NCI-H2171 treated with DMSO at 0.1 percent for 48 hours (cell line): ENCODE measurements around the gene TRIM15.
A peak's percentile ranks its signal among the peaks of the same experiment; 100 is the strongest.
"Not testable (repeated sequence)": the region's sequence is repeated elsewhere in the genome, so short reads cannot be mapped to it uniquely, and the experiment has no call there.

Experiments
- DNase-seq: peaks from one replicate; lab custom pipeline; 2025; lab: John Stamatoyannopoulos, UW

TRIM15 gene

DNA sequence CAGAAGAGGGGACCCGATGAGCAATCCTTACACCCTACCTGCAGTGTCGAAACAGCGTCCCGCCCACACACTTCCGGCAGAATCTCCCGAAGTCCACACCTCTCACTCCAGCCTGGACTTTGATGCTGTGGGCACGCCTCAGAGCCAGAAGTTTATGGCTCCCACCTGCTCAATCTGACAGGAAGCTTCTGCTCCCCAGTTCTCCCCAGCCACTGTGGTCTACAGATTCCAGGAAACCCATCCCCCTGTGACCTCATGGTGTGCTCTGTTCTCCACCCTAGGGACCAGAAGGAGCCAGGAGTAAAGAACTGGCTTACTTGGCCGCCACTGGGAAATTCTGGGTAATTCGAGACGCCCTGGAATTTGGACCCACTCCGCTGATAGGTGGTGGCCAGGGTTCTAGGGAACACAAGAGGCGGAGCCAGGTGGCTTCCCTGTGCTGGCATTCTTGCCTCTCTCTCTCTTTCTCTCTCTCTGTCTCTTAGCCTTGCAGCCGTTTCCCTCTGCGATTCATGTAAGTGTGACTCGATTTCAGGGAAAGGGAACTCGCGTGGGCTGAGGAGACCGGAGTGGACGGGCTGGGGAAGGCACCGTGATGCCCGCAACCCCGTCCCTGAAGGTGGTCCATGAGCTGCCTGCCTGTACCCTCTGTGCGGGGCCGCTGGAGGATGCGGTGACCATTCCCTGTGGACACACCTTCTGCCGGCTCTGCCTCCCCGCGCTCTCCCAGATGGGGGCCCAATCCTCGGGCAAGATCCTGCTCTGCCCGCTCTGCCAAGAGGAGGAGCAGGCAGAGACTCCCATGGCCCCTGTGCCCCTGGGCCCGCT is at the start of gene TRIM15:
Gene TRIM15, plus strand, starts transcription at position 457 of the 828 bp plus-strand sequence. Its CDS starts 139 bp downstream, at position 596.
- DNase-seq, result no peak

DNA sequence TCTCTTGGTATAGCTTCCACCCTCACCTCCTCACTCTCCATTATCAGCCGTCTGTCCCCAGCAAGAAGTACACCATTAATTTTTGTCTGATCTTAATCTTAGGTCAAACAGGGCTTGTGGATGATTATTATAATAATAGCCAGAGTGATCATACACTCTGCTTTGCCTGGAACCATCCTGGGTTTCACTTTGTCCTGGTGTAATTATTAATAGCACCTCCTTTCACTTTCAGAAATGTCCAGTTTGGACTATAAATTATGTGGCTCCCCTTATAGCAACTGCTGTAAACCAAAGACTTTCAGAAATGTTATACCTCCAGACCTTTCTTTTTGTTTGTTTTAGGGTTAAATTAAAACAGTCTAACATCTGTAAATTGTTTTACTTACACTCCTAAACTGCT is 49.5 kb upstream of the TRIM15 start:
- no peak for DNase-seq

DNA sequence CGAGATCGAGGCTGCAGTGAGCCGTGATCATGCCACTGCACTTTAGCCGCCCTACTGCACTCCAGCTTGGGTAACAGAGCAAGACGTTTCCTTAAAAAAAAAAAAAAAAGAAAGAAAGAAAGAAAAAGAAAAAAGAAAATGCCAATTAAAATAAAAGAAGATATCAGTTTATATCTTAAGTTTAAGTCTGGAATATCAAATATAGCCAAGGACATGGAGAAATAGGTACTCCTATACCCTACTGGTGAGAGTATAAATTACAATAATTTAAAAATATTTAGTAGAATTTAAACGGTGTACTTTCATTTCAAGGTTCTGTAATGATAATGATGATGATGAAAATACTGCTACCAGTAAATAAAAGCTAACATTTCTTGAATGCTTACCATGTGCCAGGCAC is 46.6 kb upstream of the TRIM15 start:
- no peak for DNase-seq

DNA sequence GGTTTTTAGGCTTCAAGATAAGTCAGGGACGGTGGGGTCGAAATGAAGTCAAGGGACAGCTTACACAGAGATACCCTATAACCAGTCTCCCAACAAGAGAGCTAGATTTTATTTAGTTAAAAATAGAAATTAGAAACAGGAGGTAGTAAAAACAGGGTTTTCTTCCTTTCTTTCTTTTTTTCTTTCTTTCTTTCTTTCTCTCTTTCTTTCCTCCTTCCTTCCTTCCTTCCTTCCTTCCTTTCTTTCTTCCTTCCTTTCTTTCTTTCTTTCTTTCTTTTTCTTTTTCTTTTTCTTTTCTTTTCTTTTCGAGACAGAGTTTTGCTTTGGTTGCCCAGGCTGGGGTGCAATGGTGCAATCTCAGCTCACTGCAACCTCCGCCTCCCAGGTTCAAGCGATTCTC is 44.7 kb upstream of the TRIM15 start:
- DNase-seq, result not testable (repeated sequence)

DNA sequence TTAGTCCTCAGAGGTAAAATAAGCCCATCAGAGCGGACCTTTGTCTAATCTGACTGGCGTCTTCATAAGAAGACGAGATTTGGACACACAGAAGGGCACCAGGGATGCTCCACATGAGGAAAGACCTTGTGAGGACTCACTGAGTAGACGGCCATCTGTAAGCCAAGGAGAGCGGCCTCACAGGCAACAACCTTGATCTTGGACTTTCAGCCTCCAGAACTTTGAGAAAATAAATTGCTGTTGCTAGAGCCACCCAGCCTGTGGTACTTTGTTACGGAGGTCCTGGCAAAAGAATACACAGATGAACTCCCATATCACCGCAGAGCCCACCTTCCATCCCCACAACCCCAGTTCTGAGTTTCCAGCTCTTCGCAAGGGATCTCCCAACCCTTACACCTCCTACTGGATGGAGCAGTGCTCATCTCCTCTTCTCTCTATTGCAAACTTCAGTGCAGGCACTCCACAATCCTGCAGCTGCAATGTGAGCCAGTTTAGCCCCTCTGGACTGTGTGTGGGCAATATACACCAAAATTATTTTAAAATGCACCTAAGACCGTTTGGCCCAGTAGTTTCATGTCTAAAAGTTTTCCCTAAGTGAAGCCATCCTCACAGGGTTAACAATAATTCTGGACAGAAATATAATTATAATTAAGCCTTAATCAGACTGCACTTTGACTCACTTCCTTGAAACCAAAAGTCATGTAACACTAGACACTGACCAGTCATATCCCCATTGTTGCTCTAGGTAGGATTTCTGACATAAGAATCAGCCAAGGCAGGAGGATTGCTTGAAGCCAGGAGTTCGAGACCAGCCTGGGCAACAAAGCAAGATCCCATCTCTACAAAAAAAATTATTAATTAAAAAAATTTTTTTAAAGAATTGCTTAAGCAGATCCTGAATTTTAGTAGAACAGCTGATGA is 41.6 kb upstream of the TRIM15 start:
- DNase-seq, result no peak

DNA sequence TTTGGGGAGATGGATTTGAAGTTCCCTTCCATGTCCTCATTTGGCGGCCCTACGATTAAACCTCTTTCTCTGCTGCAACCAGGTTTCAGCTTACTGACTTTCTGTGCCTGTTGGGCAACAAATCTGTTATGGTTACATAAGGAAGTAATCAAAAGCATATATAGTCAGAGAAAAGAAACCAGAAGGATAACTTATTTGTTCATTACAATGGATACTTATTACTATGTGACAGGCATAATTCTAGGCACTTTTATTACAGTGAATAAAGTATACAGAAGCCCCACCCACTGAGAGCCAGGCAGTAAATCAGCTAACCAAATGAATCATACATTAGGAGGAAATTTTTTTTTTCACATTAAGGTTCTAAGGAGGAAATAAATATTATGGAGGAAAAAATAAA is 40.8 kb upstream of the TRIM15 start:
- DNase-seq, result no peak

DNA sequence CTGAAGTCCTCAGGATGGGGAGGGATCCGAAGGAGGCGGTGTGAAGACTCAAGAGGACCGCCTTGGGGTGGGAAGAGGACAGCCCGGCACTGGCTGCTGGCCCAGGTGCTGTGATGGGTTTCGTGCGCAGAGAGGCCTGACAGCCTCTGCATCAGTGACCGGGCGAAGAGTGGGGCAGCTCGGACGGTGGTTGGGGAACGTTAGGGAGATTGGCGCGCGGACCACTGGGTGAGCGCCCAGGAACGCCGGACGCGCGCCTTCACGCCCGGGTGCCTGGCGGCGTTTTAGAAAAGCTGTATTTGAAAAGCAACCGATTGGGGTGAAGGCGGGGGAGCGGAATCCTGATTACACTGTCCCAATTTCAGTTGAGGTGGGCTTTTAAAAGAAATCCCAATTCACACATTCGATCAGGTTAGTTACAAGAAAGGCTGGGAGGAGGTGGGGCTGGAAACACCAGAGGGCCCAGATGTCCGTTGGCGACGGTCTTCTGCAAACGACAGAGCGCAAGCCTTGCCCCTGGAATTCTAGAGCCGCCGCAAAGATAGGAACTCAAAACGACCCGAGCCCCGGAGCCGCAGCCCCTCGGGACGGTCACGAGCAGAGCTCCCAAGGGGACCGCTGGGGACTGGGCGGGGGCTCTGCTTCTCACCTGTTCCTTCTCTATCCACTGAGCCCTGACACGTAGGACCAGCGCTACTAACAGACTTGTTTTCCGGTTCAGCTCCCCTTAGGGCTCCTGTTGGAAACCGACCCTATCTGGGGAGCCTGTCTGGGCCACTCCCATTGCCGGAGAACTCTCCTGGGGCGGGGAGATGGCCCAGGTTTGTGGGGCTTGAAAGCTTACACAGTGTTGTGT is 35.9 kb upstream of the TRIM15 start:
- DNase-seq, result no peak

DNA sequence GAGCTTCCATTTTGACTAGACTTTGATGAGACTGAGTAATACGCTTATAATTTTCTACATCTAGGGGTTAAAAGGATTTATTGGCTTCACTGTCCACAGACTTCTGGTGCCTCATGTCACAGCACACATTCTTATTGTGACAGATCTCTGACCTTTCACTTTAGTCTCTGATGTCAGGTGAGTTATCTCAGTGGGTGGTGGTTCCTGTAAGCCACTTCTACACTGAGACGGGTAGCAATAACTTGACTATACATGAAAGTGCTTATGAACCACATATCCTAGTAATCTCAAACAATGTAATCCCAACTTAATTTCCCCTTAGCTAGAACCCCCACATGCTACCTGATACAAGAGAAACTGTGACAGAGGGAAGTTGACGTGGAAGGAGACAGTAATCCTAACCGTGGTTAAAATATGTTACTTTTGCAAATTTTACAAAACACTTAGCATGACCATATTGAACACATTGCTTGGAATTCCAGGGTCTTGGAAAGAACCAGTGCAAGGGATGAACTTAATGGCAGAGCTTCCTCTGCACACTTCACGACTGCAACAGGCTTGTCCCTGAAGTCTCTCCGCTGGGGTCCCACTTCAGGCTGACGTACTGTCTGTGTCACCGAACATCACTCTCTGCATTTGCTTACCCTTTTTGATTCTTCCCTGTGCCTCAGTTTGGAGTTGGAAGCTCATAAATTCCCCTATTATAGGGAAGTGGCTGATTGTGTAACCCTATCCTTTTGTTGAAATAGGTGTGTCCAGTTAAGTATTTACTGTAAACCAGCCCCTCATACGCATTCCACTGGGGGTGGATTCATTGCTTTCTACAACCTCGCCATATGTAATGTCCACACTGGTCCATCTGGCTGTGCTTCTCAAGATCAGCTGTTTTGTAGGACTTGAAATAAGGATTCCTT is 33.8 kb upstream of the TRIM15 start:
- DNase-seq, result no peak

DNA sequence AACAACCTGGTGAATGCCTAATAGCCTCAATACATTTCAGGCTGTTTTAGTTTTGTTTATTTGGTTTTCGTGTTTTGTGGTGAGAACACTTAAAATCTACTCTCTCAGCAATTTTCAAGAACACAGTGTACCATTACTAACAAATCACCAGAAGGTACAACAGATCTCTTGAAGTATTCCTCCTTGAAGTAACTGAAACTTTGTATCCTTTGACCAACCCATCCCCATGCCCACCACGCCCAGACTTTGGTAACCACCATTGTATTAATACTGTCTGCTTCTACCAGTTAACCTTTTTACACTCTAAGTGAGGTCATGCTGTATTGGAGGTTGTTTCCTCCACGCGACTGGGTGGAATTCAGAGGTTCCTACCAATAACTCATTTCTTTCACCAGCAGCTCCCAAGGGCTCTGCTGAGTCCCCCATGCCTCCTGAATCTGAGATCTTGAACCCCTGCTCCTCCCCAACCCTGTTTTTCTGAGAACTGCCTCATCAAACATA is 33.1 kb upstream of the TRIM15 start:
- DNase-seq, result no peak

DNA sequence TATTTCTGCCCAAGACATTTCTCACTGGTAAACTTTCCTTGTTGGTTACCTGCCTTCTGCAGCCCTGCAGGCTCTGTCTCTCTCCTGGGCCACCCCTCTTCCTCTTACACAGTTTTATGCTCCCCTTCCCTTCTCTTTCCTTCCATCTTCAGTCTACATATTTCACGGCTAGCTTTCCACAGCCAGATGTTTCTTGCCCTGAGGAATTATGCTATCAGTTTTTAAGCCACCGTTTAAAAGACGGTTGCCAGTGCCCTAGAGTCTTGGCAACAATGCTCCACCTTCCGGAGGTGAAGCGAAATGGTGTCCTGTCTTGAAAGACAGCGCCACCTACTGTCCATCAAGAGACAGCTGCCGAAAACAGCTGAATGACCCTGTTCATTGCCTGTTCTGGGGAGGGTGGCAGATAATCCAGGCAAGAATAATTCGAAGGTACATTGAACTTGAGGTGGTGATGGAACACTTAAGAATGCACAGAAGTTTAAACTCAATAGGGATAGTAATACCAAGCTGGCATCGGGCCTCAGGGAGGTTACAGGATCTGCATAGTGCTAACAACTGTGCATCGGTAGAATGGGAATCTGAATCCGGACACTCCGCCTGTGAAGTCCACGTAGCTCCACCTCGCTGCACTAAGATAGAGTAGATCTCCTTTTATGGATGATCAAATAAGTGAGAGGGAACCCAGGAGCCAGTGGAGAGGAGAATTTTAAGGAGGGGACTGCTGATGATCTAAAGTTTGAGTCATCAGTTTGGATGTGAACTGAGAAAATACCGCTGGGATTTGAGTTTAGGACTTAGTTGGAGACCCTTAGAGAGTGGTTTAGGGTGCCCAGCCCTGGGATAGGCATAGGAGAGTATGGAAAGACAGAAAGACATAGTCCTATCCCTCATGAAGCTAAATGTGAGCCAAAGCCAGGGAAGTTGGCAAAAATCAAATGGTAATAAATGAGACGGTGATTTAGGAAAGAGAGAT is 32.2 kb upstream of the TRIM15 start:
- peak; percentile 76 for DNase-seq

DNA sequence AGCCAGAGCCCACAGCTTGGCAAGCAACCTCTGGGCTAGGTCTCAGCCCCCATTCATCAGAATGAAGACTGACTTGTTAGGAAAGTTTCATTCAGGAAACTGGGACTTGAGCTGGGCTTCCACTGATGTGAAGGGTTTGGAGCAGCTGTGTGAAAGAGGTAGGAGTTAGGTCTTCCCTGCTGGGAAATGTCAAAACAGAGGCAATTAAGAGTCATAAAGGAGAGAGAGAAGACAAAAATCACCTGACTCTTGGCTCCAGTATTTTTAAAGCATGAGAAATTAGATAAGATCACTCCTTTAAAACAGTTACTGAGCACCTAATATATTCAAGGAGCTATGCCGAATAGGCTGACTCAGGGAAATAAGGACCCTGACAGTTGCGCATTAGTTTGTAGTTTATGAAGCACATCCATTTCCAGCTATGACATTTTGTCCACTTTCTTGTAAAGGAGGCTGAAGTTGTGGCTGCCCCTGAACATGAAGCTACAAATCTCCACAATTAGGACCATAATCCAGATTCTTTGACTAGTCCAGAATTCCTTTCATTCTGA is 31.3 kb upstream of the TRIM15 start:
- DNase-seq, result no peak

DNA sequence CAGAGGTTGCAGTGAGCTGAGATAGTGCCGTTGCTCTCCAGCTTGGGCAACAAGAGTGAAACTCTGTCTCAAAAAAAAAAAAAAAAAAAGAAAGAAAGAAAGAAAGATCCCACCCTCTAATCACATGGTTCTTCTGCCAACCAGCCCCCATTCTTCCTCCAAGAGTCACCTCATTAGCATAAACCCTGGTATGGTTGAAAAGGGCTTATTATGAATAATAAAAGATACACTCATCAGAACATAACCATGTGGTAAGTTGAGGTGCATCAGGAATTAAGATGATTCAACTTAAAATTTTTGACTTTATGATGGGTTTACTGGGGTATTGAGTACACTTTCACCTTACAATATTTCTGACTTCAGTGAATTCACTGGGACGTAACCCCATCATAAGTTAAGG is 28.2 kb upstream of the TRIM15 start:
- no peak for DNase-seq

DNA sequence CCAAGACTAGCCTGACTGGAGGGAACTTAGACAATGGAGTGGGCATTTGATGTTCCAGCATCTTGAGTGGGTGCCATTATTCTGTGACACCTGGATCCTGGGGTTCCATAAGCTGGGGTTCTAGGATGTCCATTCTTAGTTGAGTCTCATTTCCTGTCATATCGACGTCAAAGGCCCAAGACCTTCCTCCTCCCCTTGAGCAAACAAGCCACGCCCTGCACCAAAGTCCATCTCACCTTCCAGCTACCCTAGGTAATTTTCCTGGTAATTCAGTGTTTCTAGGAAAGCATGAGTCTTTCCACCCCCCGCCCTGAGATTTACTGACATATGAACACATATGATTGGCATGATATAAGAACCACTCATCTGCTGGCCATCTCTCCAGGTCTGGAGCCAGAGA is 27.6 kb upstream of the TRIM15 start, which contains the start of gene TRIM40:
Gene TRIM40, plus strand, starts transcription at position 384 of the 400 bp plus-strand sequence. CDS start 897 bp downstream, outside the sequence.
- DNase-seq, result no peak

DNA sequence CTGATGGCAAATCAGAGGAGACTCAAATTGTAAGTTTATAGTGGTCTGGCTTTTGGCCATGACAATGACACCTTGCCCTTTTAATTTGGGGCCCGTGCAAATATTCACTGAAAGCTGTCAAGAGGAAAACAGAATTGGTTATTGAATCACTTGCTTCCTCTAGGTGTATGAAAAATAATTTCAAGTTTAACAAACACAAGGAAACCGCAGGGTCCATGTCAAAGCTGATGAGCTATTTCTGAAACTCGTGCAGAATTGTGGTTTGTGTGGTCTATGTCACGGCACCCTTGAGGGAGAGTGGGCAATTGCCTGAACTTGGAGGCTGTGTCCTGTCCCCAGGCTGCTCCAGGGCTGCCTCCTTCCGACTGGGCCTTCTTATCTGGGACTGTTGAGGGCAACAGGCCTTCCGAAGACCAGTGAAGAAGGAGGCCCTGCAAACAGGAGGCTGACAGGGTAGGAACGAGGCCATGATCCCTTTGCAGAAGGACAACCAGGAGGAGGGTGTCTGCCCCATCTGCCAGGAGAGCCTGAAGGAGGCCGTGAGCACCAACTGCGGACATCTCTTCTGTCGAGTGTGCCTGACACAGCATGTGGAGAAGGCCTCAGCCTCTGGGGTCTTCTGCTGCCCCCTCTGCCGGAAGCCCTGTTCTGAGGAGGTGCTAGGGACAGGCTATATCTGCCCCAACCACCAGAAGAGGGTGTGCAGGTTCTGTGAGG is 26.6 kb upstream of the TRIM15 start:
- DNase-seq, result no peak

DNA sequence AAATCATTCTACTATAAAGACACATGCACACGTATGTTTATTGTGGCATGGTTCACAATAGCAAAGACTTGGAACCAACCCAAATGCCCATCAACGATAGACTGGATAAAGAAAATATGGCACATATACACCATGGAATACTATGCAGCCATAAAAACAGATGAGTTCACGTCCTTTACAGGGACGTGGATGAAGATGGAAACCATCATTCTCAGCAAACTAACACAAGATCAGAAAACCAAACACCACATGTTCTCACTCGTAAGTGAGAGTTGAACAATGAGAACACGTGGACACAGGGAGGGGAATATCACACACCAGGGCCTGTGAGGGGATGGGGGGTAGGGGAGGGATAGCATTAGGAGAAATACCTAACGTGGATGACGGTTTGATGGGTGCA is 23.1 kb upstream of the TRIM15 start:
- not testable (repeated sequence) for DNase-seq

DNA sequence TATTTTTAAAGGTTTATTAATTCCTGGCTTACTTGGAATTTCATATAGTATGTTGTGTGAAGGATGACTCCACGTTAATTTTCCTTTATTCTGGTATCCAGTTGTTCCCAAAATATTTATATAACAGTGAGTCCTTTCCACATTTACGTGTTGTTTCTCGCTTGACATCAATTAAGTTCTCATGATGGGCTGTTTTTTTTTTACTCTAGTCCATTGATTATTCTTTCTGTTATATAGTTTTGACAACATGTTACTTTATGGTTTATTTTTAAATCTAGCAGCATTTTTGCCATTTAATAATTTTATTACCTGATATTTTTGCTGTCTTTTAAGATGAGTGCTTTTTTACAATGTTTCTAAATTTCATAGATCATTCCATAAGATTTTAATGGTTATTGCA is 20.7 kb upstream of the TRIM15 start:
- DNase-seq, result no peak

DNA sequence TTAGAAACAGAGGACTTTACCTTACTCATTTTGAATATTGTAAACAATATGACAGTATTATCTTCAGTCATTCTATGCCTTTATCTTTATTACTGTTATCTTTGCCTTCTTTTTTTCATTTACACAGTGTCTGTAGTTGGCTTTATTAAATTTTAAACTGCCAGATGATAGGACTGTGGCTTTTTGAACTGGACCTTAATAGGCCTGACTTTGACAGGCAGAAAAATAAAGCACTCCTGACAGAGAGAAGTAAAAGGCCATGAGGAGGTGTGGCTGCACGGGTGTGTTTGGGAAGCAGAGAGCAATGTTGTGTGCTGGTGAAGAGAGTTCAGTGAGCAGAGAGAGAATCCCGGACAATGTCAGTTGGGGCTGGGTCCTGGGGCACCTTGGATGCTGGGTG is 19.6 kb upstream of the TRIM15 start:
- DNase-seq, result no peak

DNA sequence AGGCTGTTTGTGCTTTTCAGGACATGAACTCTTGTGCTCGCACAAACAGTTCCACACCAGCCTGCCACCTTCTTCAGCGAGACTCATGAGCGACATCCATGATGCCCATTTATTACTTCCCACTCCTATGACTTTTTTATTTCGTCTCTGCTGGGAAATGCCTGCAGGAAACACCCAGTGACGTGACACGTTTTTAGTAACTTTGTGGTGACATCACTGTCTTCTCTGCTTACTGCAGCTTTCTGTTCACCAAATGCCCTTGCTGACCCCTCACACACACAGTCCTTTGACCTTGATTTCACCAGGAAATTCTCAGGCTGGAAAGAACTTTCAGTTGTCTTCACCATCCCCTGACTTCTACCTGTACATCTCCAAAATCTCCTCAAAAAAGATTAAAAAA is 18.5 kb upstream of the TRIM15 start:
- DNase-seq, result no peak
